Left ventricle myocardium superior (tissue), 1 donor: ENCODE measurements around the gene LDB3. TPM values are rescaled to one million over a fixed set of nuclear protein-coding genes. Genes with fewer than 3 reads are reported as not detected.

Experiments used
- ATAC-seq: fragments of 200-7000 bp; cut with Tn5 transposase; one replicate; pipeline ENCODE4 v1.9.1; 2020; ENCODE audit warnings: mild to moderate bottlenecking, moderate library complexity
- DNase-seq: peaks from one replicate; pipeline ENCODE4 v3.0.0-alpha.2; 2020
- intact Hi-C: fragments of 100-400 bp; cut with micrococcal nuclease; formaldehyde crosslinking; loops from one replicate; pipeline ENCODE4 v1.11.0; 2022
- total RNA-seq: library from RNA; stranded (reverse); fragmentation: NEBNext Ultra II Directional; extraction: Animal tissue kit (Norgen Biotek cat#: 25700); gene quantifications from one replicate; pipeline ENCODE4 v1.2.1, GENCODE V29; 2021
- donor health status: DM: no; HTN: yes; CAD: no; lungs with severe emphysema.

LDB3 gene
- total RNA-seq, 1 donor from 2014 or later: 1,459 TPM

- ATAC-seq (peak; percentile 4), DNase-seq (no peak)
- intact Hi-C loops: no loop called here
These were observed 18.7 kb upstream of the LDB3 start for GRCh38 chr10:86649471-86650150.

DNA sequence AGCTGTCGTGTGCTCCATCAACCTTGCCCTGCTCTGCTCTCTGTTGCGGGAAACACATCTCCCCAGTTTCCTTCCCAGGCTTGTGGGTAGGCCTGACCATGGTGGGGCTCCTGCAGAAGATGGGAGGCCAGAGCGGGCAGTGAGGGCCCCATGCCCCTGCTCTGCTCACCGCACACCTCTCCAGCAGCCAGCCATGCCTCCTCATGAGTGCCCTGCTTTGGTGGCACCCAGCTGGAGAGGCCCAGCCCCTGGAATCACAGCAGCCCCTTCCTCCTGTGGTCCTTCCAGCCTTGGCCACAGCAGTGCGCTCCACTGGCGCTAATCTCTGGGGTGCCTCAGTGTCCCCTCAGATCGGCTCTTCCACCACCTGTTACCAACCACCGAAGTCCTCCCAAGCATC is 18.2 kb upstream of the LDB3 start:
- DNase-seq (no peak), ATAC-seq (no peak)
- intact Hi-C loops: no loop called here

GRCh38 chr10:86651021-86651471 is 17.3 kb upstream of the LDB3 start:
- peak; percentile 38 for ATAC-seq

GRCh38 chr10:86651631-86652331 is 16.5 kb upstream of the LDB3 start:
- DNase-seq (peak; percentile 22), ATAC-seq (no peak)
- intact Hi-C loops: no loop called here

More at GRCh38 chr10:86651021-86651471, 17.3 kb upstream of the LDB3 start:
- intact Hi-C loops: no loop called here
- peak; percentile 56 for DNase-seq

DNA sequence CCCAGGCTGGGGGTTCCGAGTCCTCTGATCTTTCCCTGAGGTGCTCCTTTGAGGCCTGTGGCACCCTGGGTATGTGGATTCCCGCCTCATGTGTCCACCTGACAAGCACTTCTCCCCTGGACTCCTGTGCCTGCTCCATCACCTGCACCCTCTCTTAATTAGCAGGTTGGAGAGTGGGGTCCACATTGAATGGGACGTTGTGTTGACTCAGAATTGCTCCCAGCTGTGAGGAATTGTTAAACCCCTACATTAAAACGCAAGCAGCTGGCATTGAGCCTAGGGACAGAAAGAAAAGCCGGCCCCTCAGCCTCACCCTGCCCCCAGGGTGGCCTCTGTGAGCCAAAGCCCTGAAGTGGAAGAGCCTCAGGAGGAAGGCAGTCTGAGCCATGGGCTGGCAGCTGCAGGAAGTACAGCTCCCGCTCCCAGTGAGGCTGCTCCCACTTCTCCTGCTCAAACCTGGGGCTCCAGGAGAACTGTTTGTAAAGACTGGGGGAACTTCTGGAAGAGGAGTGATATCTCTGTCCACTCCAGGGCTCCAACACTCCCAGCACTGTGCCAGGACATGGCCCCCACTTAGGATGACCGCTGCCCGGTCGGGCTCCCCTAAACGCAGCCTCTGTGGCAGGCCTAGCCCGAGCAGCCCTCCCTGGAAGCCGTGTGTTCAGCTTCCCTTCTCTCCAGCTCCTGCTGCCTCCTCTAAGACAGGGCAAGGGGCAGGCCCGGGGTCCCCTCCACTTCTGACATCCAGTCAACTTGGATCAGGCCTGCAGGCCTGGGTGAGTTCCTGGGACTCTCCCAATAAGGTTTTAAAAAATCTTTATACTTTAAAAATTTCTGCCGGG is 15.7 kb upstream of the LDB3 start:
- intact Hi-C loops: no loop called here
- no peak for ATAC-seq
- DNase-seq: peak; percentile 23

- ATAC-seq: no peak
- intact Hi-C loops: no loop called here
These were observed 14.9 kb upstream of the LDB3 start for GRCh38 chr10:86653379-86653778.

GRCh38 chr10:86653987-86654386 is 14.3 kb upstream of the LDB3 start:
- no peak for ATAC-seq
- DNase-seq: no peak
- intact Hi-C loops: no loop called here

More at GRCh38 chr10:86653379-86653778, 14.9 kb upstream of the LDB3 start:
- DNase-seq: peak; percentile 6

- DNase-seq: peak; percentile 26
- no peak for ATAC-seq
These were observed 13.7 kb upstream of the LDB3 start, which contains the start of gene OPN4 for GRCh38 chr10:86654411-86655172. Gene OPN4, plus strand, starts transcription at chr10:86654547. Its CDS starts 237 bp downstream, at chr10:86654784.

DNA sequence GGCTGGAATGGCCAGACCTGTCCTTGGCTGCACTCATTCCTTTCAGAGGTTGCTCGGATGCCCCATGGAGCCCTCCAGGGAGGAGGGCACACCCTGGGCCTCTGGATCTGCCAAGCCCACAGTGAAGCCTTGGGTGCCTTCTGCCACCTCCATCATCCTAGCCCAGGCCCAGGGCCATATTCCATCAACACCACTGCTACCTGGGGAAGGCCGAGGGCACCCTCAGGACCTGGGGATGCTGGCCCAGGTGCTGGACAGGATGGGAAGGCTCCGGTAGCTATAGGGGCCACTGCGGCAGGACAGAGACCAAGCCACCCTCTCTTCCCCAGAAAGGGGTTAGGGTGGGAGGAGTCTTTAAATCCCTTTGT is 13.2 kb upstream of the LDB3 start:
- DNase-seq: peak; percentile 10
- ATAC-seq: no peak
- intact Hi-C loops: no loop called here

More at GRCh38 chr10:86654411-86655172, 13.7 kb upstream of the LDB3 start, which contains the start of gene OPN4:
- intact Hi-C loops: no loop called here

- no peak for ATAC-seq
- intact Hi-C loops: no loop called here
- peak; percentile 9 for DNase-seq
These were observed 12.7 kb upstream of the LDB3 start for GRCh38 chr10:86655596-86655995.

- DNase-seq (no peak), ATAC-seq (no peak)
- intact Hi-C loops: no loop called here
These were observed 11.3 kb upstream of the LDB3 start for GRCh38 chr10:86657011-86657395.

- DNase-seq (peak; percentile 48), ATAC-seq (no peak)
- intact Hi-C loops: no loop called here
These were observed 10.8 kb upstream of the LDB3 start for GRCh38 chr10:86657396-86658011.

DNA sequence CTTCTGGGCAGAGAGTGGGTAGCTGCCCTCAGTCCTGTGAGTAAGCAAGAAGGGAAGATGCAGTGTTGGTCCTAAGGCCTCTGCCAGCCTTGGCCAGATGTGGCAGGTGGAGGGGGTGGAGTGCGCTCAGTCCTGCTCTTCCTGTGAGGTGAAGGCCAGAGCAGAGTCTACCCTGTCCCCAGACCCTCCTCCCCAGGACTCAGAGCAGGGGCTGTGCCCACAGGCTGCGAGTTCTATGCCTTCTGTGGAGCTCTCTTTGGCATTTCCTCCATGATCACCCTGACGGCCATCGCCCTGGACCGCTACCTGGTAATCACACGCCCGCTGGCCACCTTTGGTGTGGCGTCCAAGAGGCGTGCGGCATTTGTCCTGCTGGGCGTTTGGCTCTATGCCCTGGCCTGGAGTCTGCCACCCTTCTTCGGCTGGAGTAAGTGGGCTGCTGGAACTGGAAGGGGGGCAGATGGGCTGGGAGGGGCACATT is 10.0 kb upstream of the LDB3 start:
- intact Hi-C loops: no loop called here
- peak; percentile 59 for DNase-seq
- no peak for ATAC-seq

DNA sequence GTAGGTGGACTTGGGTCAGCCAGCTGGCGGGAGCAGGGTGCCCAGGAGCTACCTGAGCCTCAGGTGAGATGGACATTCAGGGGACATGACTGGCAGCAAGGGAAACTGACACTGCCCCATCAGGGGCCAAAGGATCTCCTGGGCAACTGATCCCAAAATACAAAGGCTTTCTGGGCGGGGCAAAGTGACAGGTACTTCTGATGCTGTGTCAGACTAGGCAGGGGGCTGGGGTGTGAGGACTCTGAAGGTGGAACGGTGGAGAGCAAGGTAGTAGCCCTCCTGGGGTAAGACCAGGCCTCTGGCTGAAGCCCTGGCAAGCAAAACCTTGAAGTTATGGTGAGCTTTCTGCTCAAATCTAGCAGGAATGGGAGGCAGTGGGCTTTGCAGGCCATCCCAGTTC is 9.6 kb upstream of the LDB3 start:
- no peak for DNase-seq
- intact Hi-C loops: no loop called here
- no peak for ATAC-seq

DNA sequence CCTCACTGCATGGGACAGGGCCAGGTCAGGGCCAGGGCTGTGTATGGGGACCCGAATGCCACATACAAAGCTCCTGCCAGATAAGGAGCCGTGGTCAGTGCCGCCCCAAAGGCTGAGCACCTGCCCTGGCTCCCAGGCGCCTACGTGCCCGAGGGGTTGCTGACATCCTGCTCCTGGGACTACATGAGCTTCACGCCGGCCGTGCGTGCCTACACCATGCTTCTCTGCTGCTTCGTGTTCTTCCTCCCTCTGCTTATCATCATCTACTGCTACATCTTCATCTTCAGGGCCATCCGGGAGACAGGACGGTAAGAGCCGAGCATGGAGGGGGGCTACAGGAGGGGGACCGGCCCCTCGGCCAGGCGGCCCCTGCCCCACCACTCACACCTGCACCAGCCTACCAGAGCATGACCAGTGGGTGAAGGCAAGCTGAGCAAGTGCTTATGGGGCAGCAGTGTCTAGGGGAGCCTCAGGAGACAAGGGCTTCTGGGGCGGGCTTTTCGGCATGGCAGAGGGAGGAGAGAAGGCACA is 9.1 kb upstream of the LDB3 start:
- intact Hi-C loops: no loop called here
- DNase-seq (peak; percentile 26), ATAC-seq (no peak)

DNA sequence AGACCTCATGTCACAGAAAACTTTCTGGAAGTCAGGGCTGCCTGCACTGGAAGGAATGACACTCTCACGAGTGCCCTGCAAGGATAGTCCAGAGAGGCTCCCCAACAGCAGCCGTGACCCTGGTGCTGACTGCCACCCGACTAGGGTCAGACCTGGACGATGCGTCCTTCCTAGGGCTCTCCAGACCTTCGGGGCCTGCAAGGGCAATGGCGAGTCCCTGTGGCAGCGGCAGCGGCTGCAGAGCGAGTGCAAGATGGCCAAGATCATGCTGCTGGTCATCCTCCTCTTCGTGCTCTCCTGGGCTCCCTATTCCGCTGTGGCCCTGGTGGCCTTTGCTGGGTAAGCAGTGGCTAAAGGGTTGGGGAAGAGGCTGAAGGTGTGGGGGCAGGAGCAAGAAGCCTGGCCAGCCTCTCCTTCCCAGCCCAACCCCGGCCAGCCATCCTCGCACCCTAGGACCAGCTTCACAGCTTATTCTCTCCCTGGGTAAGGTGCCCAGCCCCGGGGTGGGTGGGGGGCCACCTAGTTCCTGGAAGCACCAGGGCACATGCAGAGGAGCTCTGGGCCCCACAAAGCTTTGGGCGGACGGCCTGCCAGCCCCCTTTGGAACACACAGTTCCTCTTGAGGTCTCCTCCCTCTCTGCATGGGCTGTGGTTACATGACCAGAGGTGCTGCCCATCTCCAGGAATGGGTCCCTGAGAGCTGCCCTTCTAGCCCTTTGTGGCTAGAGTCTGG is 8.4 kb upstream of the LDB3 start:
- DNase-seq: peak; percentile 22
- intact Hi-C loops: no loop called here

GRCh38 chr10:86661161-86662025 is 6.9 kb upstream of the LDB3 start:
- intact Hi-C loops: no loop called here

More for the DNA sequence above, 8.4 kb upstream of the LDB3 start:
- no peak for ATAC-seq

More at GRCh38 chr10:86661161-86662025, 6.9 kb upstream of the LDB3 start:
- DNase-seq (peak; percentile 92), ATAC-seq (peak; percentile 43)
